K562 (cell line): Measurements from ENCODE around the gene NEMF. TPM values are rescaled to one million over a fixed set of nuclear protein-coding genes. Genes with fewer than 3 reads are reported as not detected.

Source experiments
- ATAC-seq: fragments of 200-7000 bp; cut with Tn5 transposase; 3 replicates; pipeline ENCODE4 v1.9.1; 2020; ENCODE audit warnings: moderate library complexity
- BruUV-seq: library from RNA; stranded (reverse); fragments of 400-500 nt; replicated peaks from 2 replicates; lab custom pipeline; 2021; lab: Mats Ljungman, UMichigan
- CTCF ChIA-PET: fragments of 300-600 bp; formaldehyde crosslinking; extraction: SDS; loops from one replicate; lab custom pipeline; 2021; ENCODE audit warnings: low intra/inter-chr PET ratio; lab: Yijun Ruan, JAX
- POLR2A ChIA-PET: fragments of 300-600, 350-650 bp; sonication (Branson Sonifier 250); formaldehyde crosslinking; extraction: SDS; loops from one replicate; lab custom pipeline; 2021; ENCODE audit warnings: antibody characterized with exemption, inconsistent platforms; lab: Yijun Ruan, JAX
- DNase-seq, 4 experiments: peaks; one replicate each; pipeline versions ENCODE4 v3.0.0 to v3.0.0-alpha.2; 2011 to 2018; ENCODE audit warnings: low spot score in 3 of 4, mixed read lengths in 3 of 4; ENCODE audit errors: extremely low read depth in 1 of 4
- FAIRE-seq: peaks from 2 replicates; lab custom pipeline; 2011; peaks lifted over from hg19 to GRCh38; lab: Jason Lieb, UNC
- H2AFZ ChIP-seq: 2 replicates; pipeline ENCODE4 v1.6.0; 2011; ENCODE audit warnings: low read depth, low read length, control low read depth, inconsistent platforms
- H3K27ac ChIP-seq: fragments of 200-600 bp; 3 replicates; pipeline ENCODE4 v1.8.0; 2011; ENCODE audit warnings: low read depth, mild to moderate bottlenecking, control low read depth, inconsistent platforms, low read length, moderate library complexity, mixed read lengths; ENCODE audit errors: extremely low read depth
- H3K27me3 ChIP-seq, 2 experiments: fragments of 300-600 bp in 1 of 2; 2 replicates in 1 of 2; 3 replicates in 1 of 2; pipeline versions ENCODE4 v1.6.0 to v1.8.0; 2011; ENCODE audit warnings: inconsistent platforms in 2 of 2, low read length in 2 of 2, mild to moderate bottlenecking in 1 of 2, mixed read lengths in 1 of 2, moderate library complexity in 1 of 2; ENCODE audit not compliant: control insufficient read depth in 2 of 2, insufficient read depth in 2 of 2
- H3K36me3 ChIP-seq: fragments of 300-600 bp; 3 replicates; pipeline ENCODE4 v1.8.0; 2011; ENCODE audit warnings: mild to moderate bottlenecking, low read length, inconsistent platforms; ENCODE audit not compliant: control insufficient read depth, insufficient read depth
- H3K4me1 ChIP-seq, 2 experiments: fragments of 200-600 bp in 1 of 2; replicated peaks in 1 of 2; 2 replicates in 1 of 2; 3 replicates in 1 of 2; pipeline versions ENCODE4 v1.5.1 to v1.8.0; 2011; ENCODE audit warnings: inconsistent platforms in 2 of 2, low read length in 2 of 2, mild to moderate bottlenecking in 1 of 2, mixed read lengths in 1 of 2, moderate library complexity in 1 of 2; ENCODE audit not compliant: control insufficient read depth in 2 of 2, insufficient read depth in 2 of 2
- H3K4me2 ChIP-seq: 2 replicates; pipeline ENCODE4 v1.6.1; 2011; ENCODE audit warnings: low read length, control low read depth, inconsistent platforms, mixed read lengths; ENCODE audit not compliant: insufficient read depth
- H3K4me3 ChIP-seq: fragments of 200-600 bp; sonication (generic), shearing (Covaris generic); 2 replicates; pipeline ENCODE4 v1.5.1; 2016; ENCODE audit warnings: control low read depth, inconsistent platforms
- H3K79me2 ChIP-seq: fragments of 200-600 bp; 3 replicates; pipeline ENCODE4 v1.8.0; 2011; ENCODE audit warnings: low read length, inconsistent platforms; ENCODE audit not compliant: control insufficient read depth, insufficient read depth
- H3K9ac ChIP-seq, 2 experiments: 2 replicates each; pipeline versions ENCODE4 v1.6.0 to v1.6.1; 2011; ENCODE audit warnings: low read depth in 2 of 2, low read length in 2 of 2, control low read depth in 1 of 2, inconsistent platforms in 1 of 2, mild to moderate bottlenecking in 1 of 2, mixed read lengths in 1 of 2; ENCODE audit not compliant: insufficient read depth in 1 of 2
- H3K9me1 ChIP-seq: one replicate; pipeline ENCODE4 v1.6.0; 2011; ENCODE audit warnings: inconsistent platforms, mild to moderate bottlenecking, low read length, moderate library complexity; ENCODE audit not compliant: control insufficient read depth, insufficient read depth
- H3K9me3 ChIP-seq: replicated peaks from 2 replicates; pipeline ENCODE4 v1.5.1; 2011; ENCODE audit warnings: low read depth, low read length, inconsistent platforms; ENCODE audit not compliant: control insufficient read depth, insufficient read depth
- H4K20me1 ChIP-seq: replicated peaks from 2 replicates; pipeline ENCODE4 v1.6.1; 2011; ENCODE audit warnings: low read length, inconsistent platforms, mixed read lengths; ENCODE audit not compliant: control insufficient read depth, insufficient read depth
- CBX5 ChIP-seq: IDR thresholded peaks from 2 replicates; pipeline ENCODE4 v1.6.1; 2014; ENCODE audit warnings: low read depth, borderline replicate concordance
- HMBOX1 ChIP-seq: sonication (generic); IDR thresholded peaks from 2 replicates; pipeline ENCODE4 v1.6.1; 2016
- MEIS2 ChIP-seq: fragments of 450-650 bp; IDR thresholded peaks from 2 replicates; pipeline ENCODE4 v1.6.1; 2014; ENCODE audit warnings: mild to moderate bottlenecking; ENCODE audit not compliant: partially characterized antibody
- ZNF24 ChIP-seq: fragments of 450-650 bp; IDR thresholded peaks from 2 replicates; pipeline ENCODE4 v1.6.1; 2016
- WGBS: fragments of 100-300 bp; shearing (Covaris generic); methylation state at CpG from one replicate; pipeline ENCODE4 v1.1.6; 2016; ENCODE audit warnings: low coverage, mixed read lengths; ENCODE audit not compliant: insufficient coverage; ENCODE audit errors: missing lambda C conversion rate; 5-methylcytosine and 5-hydroxymethylcytosine counted together
- in situ Hi-C: fragments of 300-500 bp; cut with MboI; formaldehyde crosslinking; loops from 4 replicates; pipeline ENCODE4 v1.15.0; 2018; ENCODE audit warnings: inconsistent platforms, mixed read lengths
- intact Hi-C: fragments of 100-400 bp; cut with micrococcal nuclease; formaldehyde crosslinking; loops from 2 replicates; pipeline ENCODE4 v1.14.2; 2022
- polyA plus RNA-seq, 8 experiments: library from polyadenylated mRNA; depleted of rRNA in 4 of 8; stranded (reverse) in 5 of 8; unstranded in 3 of 8; fragments of >200 nt; fragmentation: Nextera tagmentation in 2 of 8; fragmentation: Illumina TruSeq in 1 of 8; extraction: Ambion mirVana in 2 of 8; extraction: Trizol in 1 of 8; gene quantifications; 2 replicates each; pipeline versions ENCODE4 v1.2.1 to v1.2.3, GENCODE V29; 2011 to 2014; ENCODE audit warnings: inconsistent platforms in 1 of 8, missing spikeins in 1 of 8
- total RNA-seq, 7 experiments: library from RNA; depleted of rRNA in 6 of 7; stranded (reverse); fragments of >200 nt in 6 of 7; fragmentation: Illumina TruSeq in 2 of 7; extraction: Trizol in 2 of 7; gene quantifications; 2 replicates each; pipeline versions ENCODE4 v1.2.1 to v1.2.3, GENCODE V29; 2011 to 2021; ENCODE audit warnings: low replicate concordance in 1 of 7
- TF ChIP-seq, protein P1 (sequence below): sonication (generic); formaldehyde crosslinking; IDR thresholded peaks from 2 replicates; pipeline ENCODE4 v1.8.0; 2022; ENCODE audit warnings: mild to moderate bottlenecking, missing genetic modification reagents

NEMF gene
- total and polyA plus RNA-seq, 9 of the 15 experiments (the other 6 are each of a cell fraction or from before 2014, with no cell fraction given) = 38.8 to 94.4 (median 61.0) TPM

- H3K4me1 ChIP-seq = peaks cover 2 to 9% of the 10 kb centered on the region in 2 experiments; a peak in 4 of 5 replicates
- DNase-seq (no peak), ATAC-seq (peak; percentile 6; the same call in 2 of the 3 replicates), FAIRE-seq (peak; percentile 54)
- 7% methylated on average over 4 of the region's 4 CpGs for WGBS
- in situ Hi-C loops (no loop called here), intact Hi-C loops (loop anchor here (5.0 kb wide), 1 partner anchor 77 kb away; no protein-coding TSS in a partner anchor)
- H2AFZ ChIP-seq = no peak overlapping the region
- peak overlapping the region; percentile 75 for H3K4me3 ChIP-seq
- peaks cover 26% of the 10 kb centered on the region for H3K36me3 ChIP-seq
- ChIA-PET POLR2A (interaction anchor here (0.8 to 1.8 kb wide), 3 partner anchors 10 to 14 kb away, joined by 3 to 5 read pairs (median 3); no protein-coding TSS in a partner anchor), CTCF (interaction anchor here (0.6 kb wide), 1 partner anchor 338 kb away, joined by 4 read pairs; no protein-coding TSS in a partner anchor)
- H3K79me2 ChIP-seq = peaks cover 68% of the 10 kb centered on the region
- peak overlapping the region in 1 of 2 experiments; percentile 87; a peak in 2 of 4 replicates for H3K9ac ChIP-seq
- no peaks in the 10 kb centered on the region for H3K9me1 ChIP-seq
- no peaks in the 10 kb centered on the region for H3K9me3 ChIP-seq
- peaks cover 12% of the 10 kb centered on the region; the same call in 1 of the 2 replicates for H4K20me1 ChIP-seq
- H3K27me3 ChIP-seq = no peaks in the 10 kb centered on the region
- TF ChIP-seq, protein P1, sequence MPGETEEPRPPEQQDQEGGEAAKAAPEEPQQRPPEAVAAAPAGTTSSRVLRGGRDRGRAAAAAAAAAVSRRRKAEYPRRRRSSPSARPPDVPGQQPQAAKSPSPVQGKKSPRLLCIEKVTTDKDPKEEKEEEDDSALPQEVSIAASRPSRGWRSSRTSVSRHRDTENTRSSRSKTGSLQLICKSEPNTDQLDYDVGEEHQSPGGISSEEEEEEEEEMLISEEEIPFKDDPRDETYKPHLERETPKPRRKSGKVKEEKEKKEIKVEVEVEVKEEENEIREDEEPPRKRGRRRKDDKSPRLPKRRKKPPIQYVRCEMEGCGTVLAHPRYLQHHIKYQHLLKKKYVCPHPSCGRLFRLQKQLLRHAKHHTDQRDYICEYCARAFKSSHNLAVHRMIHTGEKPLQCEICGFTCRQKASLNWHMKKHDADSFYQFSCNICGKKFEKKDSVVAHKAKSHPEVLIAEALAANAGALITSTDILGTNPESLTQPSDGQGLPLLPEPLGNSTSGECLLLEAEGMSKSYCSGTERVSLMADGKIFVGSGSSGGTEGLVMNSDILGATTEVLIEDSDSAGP = peak; percentile 84
- TF ChIP-seq CBX5 = no peak
- peak; percentile 92 for TF ChIP-seq ZNF24
- TF ChIP-seq HMBOX1 = peak; percentile 96
- TF ChIP-seq MEIS2 = peak; percentile 45
- TF ChIP-seq, all 486 proteins: peak for 4
- peak overlapping the region; percentile 76 for H3K4me2 ChIP-seq
- H3K27ac ChIP-seq = peak overlapping the region; percentile 34; the same call in 1 of the 3 replicates
- BruUV-seq = no TSS peak
Observed at GRCh38 chr14:49895480-49895879, 42.9 kb upstream of the NEMF start.
